ENCODE results near the gene SRP14.
"Not testable (repeated sequence)": the region's sequence is repeated elsewhere in the genome, so short reads cannot be mapped to it uniquely, and the experiment has no call there.

Gene SRP14

GRCh38 chr15:40052604-40053003 lies 13.6 kb upstream of the SRP14 start:
- in situ Hi-C loops (cut with MboI; ENCODE audit: low sequenced_read_pairs), result loop anchor here (5.0 kb wide), 1 partner anchor 50 kb away; no protein-coding TSS in a partner anchor

- in situ Hi-C loops (cut with MboI; ENCODE audit: low sequenced_read_pairs), result loop anchor here (5.0 kb wide), 1 partner anchor 50 kb away; no protein-coding TSS in a partner anchor
Observed at GRCh38 chr15:40051616-40052415, 12.8 kb upstream of the SRP14 start.

- in situ Hi-C loops (cut with MboI; ENCODE audit: low sequenced_read_pairs), result loop anchor here (5.0 kb wide), 1 partner anchor 51 kb away; no protein-coding TSS in a partner anchor
Observed at GRCh38 chr15:40050788-40051470, 11.9 kb upstream of the SRP14 start.

GRCh38 chr15:40048926-40049475 lies 10.0 kb upstream of the SRP14 start:
- in situ Hi-C loops (cut with MboI; ENCODE audit: low sequenced_read_pairs), result loop anchor here (10.0 kb wide), 2 partner anchors 146 to 226 kb away; no protein-coding TSS in a partner anchor

- in situ Hi-C loops (cut with MboI; ENCODE audit: low sequenced_read_pairs), result loop anchor here (10.0 kb wide), 2 partner anchors 146 to 226 kb away; no protein-coding TSS in a partner anchor
Observed at GRCh38 chr15:40048211-40048792, 9.3 kb upstream of the SRP14 start.

- in situ Hi-C loops (cut with MboI; ENCODE audit: low sequenced_read_pairs), result loop anchor here (10.0 kb wide), 2 partner anchors 147 to 227 kb away; no protein-coding TSS in a partner anchor
Observed at GRCh38 chr15:40047415-40048210, 8.6 kb upstream of the SRP14 start.

- in situ Hi-C loops (cut with MboI; ENCODE audit: low sequenced_read_pairs), result loop anchor here (10.0 kb wide), 2 partner anchors 148 to 228 kb away; no protein-coding TSS in a partner anchor
Observed at GRCh38 chr15:40046721-40047414, 7.9 kb upstream of the SRP14 start.

- in situ Hi-C loops (cut with MboI; ENCODE audit: low sequenced_read_pairs), result loop anchor here (10.0 kb wide), 2 partner anchors 149 to 229 kb away; no protein-coding TSS in a partner anchor
Observed at GRCh38 chr15:40045572-40046217, 6.7 kb upstream of the SRP14 start.

- in situ Hi-C loops (cut with MboI; ENCODE audit: low sequenced_read_pairs), result loop anchor here (10.0 kb wide), 2 partner anchors 150 to 230 kb away; no protein-coding TSS in a partner anchor
Observed at GRCh38 chr15:40044717-40045571, 6.0 kb upstream of the SRP14 start.

GRCh38 chr15:40043927-40044716 lies 5.1 kb upstream of the SRP14 start:
- in situ Hi-C loops (cut with MboI; ENCODE audit: low sequenced_read_pairs), result loop anchor here (10.0 kb wide), 2 partner anchors 151 to 231 kb away; no protein-coding TSS in a partner anchor

GRCh38 chr15:40042791-40043320 lies 3.9 kb upstream of the SRP14 start:
- in situ Hi-C loops (cut with MboI; ENCODE audit: low sequenced_read_pairs), result loop anchor here (10.0 kb wide), 2 partner anchors 152 to 232 kb away; no protein-coding TSS in a partner anchor

GRCh38 chr15:40040770-40041169 lies 1.8 kb upstream of the SRP14 start:
- in situ Hi-C loops (cut with MboI; ENCODE audit: low sequenced_read_pairs), result loop anchor here (10.0 kb wide), 2 partner anchors 154 to 234 kb away; no protein-coding TSS in a partner anchor

GRCh38 chr15:40040293-40040635 lies 1.3 kb upstream of the SRP14 start:
- in situ Hi-C loops (cut with MboI; ENCODE audit: low sequenced_read_pairs), result loop anchor here (10.0 kb wide), 2 partner anchors 155 to 235 kb away; no protein-coding TSS in a partner anchor

- in situ Hi-C loops (cut with MboI; ENCODE audit: low sequenced_read_pairs), result no loop called here
Observed at GRCh38 chr15:40038275-40038637, 725 bp downstream of the SRP14 start.

- in situ Hi-C loops (cut with MboI; ENCODE audit: low sequenced_read_pairs), result no loop called here
Observed at GRCh38 chr15:40037721-40038120, 1.3 kb downstream of the SRP14 start.

- in situ Hi-C loops (cut with MboI; ENCODE audit: low sequenced_read_pairs), result not testable (repeated sequence)
Observed at GRCh38 chr15:40035182-40035581, 3.8 kb downstream of the SRP14 start.

All from HL-60/S4 (cell line).